NCI-H1092 treated with DMSO at 0.1 percent for 48 hours (cell line): ENCODE measurements around the gene SLC22A2.
A peak's percentile ranks its signal among the peaks of the same experiment; 100 is the strongest.

ENCODE experiments used
- DNase-seq: peaks from one replicate; lab custom pipeline; 2025; lab: John Stamatoyannopoulos, UW

Gene SLC22A2

GRCh38 chr6:160207618-160208017 lies 51.0 kb downstream of the SLC22A2 start:
- DNase-seq, result no peak

GRCh38 chr6:160204710-160205109 lies 53.9 kb downstream of the SLC22A2 start:
- DNase-seq, result no peak

- no peak for DNase-seq
Measured at GRCh38 chr6:160203953-160204352, 54.7 kb downstream of the SLC22A2 start.

GRCh38 chr6:160203522-160203921 lies 55.1 kb downstream of the SLC22A2 start:
- DNase-seq, result no peak

- no peak for DNase-seq
Measured at GRCh38 chr6:160203076-160203475, 55.5 kb downstream of the SLC22A2 start.

- DNase-seq, result no peak
Measured at GRCh38 chr6:160202411-160202810, 56.2 kb downstream of the SLC22A2 start.

- DNase-seq, result no peak
Measured at GRCh38 chr6:160201061-160201460, 57.6 kb downstream of the SLC22A2 start.

- no peak for DNase-seq
Measured at GRCh38 chr6:160198606-160199211, 59.9 kb downstream of the SLC22A2 start.

- DNase-seq, result no peak
Measured at GRCh38 chr6:160197662-160198061, 61.0 kb downstream of the SLC22A2 start.

- no peak for DNase-seq
Measured at GRCh38 chr6:160194808-160195207, 63.8 kb downstream of the SLC22A2 start.

GRCh38 chr6:160192840-160193239 lies 65.8 kb downstream of the SLC22A2 start:
- DNase-seq, result no peak

- no peak for DNase-seq
Measured at GRCh38 chr6:160190973-160191372, 67.6 kb downstream of the SLC22A2 start.

- DNase-seq, result no peak
Measured at GRCh38 chr6:160190081-160190480, 68.5 kb downstream of the SLC22A2 start.

GRCh38 chr6:160188773-160189172 lies 69.8 kb downstream of the SLC22A2 start:
- no peak for DNase-seq

GRCh38 chr6:160180706-160181105 lies 77.9 kb downstream of the SLC22A2 start:
- no peak for DNase-seq

- no peak for DNase-seq
Measured at GRCh38 chr6:160178271-160178670, 80.3 kb downstream of the SLC22A2 start.

- DNase-seq, result no peak
Measured at GRCh38 chr6:160177220-160177619, 81.4 kb downstream of the SLC22A2 start.

- no peak for DNase-seq
Measured at GRCh38 chr6:160174681-160175080, 83.9 kb downstream of the SLC22A2 start.

- DNase-seq, result no peak
Measured at GRCh38 chr6:160173806-160174527, 84.7 kb downstream of the SLC22A2 start.

GRCh38 chr6:160172704-160173103 lies 85.9 kb downstream of the SLC22A2 start:
- no peak for DNase-seq

GRCh38 chr6:160170018-160170680 lies 88.5 kb downstream of the SLC22A2 start:
- DNase-seq, result no peak

GRCh38 chr6:160167604-160168399 lies 90.8 kb downstream of the SLC22A2 start:
- peak; percentile 19 for DNase-seq
